PC-3 (cell line): ENCODE measurements around the gene NEU2.

ENCODE experiments used
- EZH2 ChIP-seq: fragments of 300-600 bp; sonication (generic); IDR thresholded peaks from one replicate; pipeline ENCODE4 v1.6.1; 2017; ENCODE audit warnings: antibody characterized with exemption, mild to moderate bottlenecking, low read length; ENCODE audit not compliant: unreplicated experiment
- TF ChIP-seq, protein P1 (sequence below): fragments of 300-600 bp; sonication (generic); conservative IDR thresholded peaks from 2 replicates; pipeline ENCODE4 v1.5.1; 2017; ENCODE audit warnings: antibody characterized with exemption, low read depth, mild to moderate bottlenecking, low read length

DNA sequence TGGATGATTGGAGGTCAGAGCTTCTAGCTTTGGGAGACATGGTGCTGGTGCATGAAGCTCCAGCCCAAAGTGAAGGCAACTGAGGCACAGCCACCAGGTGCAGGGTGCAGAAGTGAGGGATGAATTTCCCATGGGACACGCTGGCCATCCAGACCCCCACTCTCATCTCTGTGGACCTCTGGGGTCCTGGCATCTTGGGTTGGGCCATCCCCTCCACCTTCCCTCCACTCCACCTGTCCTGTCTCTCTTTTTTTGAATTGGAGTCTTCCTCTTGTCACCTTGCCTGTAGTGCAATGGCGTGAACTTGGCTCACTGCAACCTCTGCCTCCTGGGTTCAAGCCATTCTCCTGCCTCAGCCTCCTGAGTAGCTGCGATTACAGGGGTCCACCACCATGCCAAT is 22.8 kb upstream of the NEU2 start:
- TF ChIP-seq EZH2: no peak
- TF ChIP-seq, protein P1, sequence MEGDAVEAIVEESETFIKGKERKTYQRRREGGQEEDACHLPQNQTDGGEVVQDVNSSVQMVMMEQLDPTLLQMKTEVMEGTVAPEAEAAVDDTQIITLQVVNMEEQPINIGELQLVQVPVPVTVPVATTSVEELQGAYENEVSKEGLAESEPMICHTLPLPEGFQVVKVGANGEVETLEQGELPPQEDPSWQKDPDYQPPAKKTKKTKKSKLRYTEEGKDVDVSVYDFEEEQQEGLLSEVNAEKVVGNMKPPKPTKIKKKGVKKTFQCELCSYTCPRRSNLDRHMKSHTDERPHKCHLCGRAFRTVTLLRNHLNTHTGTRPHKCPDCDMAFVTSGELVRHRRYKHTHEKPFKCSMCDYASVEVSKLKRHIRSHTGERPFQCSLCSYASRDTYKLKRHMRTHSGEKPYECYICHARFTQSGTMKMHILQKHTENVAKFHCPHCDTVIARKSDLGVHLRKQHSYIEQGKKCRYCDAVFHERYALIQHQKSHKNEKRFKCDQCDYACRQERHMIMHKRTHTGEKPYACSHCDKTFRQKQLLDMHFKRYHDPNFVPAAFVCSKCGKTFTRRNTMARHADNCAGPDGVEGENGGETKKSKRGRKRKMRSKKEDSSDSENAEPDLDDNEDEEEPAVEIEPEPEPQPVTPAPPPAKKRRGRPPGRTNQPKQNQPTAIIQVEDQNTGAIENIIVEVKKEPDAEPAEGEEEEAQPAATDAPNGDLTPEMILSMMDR: no peak
